GM21825 (cell line): Measurements from ENCODE around the gene SULT1B1.

ENCODE experiments used
- ATAC-seq: cut with Tn5 transposase; IDR thresholded peaks from one replicate; pipeline ENCODE4 v1.9.1; 2021; ENCODE audit warnings: mild to moderate bottlenecking, moderate library complexity; ENCODE audit not compliant: unreplicated experiment

The SULT1B1 gene

DNA sequence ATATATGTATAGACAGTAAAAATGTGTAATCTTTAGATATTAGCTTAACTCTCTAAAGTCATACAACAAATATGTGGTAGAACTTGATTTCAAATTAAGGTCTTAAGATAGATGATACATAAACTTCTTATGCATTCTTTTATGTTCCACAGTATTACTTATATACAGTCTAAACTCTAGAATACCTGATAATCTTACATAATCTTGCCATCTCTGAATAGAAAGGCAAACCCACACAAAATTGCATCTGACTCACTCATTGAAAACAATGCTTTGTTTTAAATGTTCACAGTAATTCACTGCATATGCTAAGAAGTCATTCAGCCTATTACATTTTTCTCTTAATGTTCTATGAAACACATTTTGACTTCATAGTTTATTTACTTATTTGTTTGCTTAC lies 10.1 kb downstream of the SULT1B1 start:
- ATAC-seq, result no peak

DNA sequence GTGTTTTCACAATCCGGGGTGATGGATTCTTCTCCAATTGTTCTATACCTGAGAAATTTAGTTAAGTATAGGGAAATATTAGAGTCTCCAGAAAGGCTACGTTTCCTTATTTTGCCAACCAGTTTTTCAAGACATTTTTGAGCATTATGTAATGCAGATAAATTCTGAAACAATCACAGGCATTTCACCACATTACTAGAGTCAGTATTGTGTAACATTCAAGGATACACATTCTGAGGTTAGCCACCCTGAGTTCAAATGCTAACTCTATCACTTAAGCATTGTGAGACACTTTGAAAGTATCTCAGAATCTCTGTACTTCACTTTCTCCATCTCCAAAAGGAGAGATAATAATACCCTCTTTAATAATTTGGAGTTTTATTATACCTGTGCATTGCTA lies 10.6 kb downstream of the SULT1B1 start:
- no peak for ATAC-seq

DNA sequence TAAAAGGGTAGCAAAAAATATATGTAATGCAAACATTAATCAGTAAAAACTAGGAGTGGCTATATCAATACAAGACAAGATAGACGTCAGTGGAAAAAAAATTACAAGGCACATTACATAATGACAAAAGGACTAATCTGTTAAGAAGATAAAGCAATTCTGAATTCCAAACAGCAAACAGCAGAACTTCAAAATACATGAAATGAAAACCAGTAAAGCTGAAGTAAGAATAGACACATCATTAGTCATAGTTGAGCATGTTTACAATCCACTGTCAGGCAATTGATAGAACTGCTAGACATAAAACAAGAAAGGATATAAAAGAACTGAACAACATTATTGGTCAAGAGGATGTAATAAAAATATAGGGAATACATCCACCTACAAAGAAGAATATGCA lies 12.2 kb downstream of the SULT1B1 start:
- ATAC-seq, result no peak

DNA sequence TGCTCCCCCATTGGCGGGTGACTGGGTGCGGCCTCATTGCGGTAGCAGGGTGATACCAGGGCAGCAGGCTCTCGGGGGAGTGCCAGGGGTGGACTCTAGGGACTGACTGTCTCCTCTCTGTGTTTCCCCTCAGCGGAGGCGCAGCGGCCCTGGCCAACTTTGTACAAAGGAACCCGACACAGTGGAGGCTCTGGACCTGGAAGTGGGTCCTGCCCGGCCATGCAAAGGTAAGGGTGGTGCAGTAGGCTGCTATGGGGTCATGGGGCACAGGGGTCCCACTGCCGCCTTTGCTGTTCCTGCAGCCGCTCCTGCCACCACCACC lies 16.3 kb downstream of the SULT1B1 start:
- ATAC-seq, result no peak

DNA sequence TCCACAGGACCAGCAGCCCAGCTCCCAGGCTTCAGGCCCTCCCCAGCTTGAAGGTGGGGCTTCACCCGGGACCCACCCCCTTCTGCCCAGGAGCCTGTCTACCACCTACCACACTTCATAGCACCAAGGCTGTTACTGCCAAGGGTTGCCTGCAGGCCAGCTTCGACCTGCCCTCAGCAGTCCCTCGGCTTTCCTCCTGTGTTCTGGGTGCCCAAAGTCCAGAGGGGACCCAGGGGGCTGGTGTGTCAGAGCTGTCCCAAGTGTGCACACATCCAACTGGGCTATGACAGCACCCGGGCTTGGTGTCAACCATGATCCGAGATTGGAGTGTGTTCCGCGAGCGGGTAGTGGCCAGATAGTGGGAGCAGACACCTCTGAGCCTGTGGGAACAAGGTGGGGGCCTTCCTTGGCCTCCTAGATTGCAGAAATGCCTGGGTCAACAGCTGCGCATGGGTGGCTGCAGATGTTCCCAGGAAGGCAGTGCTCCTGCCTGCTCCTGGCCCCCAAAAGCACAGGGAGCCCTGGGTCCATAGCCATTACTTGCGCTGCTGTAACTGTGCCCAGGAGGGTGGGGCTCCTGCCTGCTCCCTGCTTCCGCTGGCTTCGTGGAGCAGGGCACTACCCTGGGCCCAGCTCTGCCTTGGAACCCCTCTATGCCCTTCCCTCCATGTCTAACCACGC lies 16.8 kb downstream of the SULT1B1 start:
- no peak for ATAC-seq

DNA sequence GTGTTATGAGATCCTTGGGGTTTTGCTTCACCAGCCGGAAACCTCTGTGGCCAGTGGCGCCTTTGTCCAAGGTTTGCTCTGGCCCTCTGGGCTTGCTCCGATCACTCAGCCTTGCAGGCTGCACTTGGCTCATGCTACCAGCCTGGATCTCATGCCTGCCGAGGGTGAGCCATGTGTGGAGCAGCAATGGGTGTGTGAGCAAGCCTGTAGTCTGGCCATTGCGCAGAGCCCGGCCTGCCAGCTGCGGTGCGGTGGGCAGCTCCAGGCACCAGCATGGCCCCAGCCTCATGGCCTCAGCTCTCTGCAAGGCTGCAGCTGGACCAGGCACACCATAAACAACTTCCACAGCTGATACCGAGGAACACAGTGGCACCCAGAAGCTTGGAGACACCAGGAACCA lies 17.8 kb downstream of the SULT1B1 start:
- ATAC-seq, result no peak

DNA sequence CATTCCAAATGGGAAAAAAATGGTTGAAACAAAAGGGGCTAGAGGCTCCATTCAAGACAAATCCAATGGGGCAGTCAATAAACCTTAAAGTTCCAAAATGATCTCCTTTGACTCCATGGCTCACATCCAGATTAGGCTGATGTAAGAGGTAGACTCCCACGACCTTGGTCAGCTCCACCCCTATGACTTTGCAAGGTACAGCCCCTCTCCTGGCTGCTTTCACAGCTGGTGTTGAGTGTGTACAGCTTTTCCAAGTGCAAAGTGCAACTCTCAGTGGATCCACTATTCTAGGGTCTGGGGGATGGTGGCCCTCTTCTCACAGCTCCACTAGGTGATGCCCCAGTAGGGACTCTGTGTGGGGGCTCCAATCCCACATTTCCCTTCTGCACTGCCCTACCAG lies 21.5 kb downstream of the SULT1B1 start:
- no peak for ATAC-seq

DNA sequence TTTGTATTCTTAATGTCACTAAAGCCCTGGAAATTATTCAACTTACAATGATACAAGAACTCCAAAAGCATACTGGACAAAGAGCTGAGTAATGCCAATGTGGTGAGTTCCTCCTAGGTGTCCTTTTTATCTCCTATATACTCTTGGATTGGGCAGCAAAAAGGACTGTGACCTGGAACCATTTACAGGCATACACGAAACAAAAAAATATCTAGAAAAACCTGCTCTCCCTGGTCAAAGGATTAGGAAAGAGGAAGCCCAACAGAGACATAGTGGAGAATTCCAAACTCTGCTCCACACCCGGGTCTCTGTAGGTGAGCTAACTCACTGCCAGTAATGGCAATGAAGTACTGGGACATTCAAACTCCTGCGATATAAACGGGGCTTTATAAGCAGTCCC lies 25.3 kb downstream of the SULT1B1 start:
- no peak for ATAC-seq

DNA sequence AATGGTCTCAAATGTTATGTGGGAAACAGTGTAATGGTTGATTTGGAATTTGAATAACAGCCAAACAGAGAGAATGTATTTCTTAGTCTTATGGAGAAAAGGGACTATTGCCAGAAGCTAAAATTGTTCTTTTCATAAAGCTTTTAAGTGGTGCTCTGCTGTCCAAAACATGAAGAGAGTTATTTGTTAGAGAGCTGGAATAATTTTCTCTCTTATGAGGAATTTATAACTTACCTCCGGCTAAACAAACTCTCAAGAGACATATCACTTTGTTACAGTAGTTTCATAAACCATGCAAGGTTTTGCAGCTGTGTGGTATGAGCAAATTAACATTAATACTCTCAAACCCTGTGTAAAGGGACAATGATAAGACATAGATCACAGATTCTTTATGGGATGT lies 28.6 kb downstream of the SULT1B1 start:
- ATAC-seq, result no peak

DNA sequence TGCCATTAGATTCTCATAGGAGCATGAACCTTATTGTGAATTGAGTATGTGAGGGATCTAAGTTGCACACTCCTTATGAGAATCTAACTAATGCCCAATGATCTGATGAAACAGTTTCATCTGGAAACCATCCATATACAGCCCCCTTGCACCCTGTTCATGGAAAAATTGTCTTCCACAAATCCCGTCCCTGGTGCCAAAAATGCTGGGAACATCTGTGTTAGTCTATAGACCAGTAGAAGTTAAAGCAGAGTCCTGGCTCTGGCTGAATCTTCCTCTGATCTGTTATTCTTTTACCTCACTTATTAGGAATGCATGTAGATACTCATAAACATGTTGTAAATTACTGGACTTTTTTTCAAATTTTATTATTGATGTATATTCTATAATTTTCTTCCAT lies 29.2 kb downstream of the SULT1B1 start:
- ATAC-seq, result no peak

DNA sequence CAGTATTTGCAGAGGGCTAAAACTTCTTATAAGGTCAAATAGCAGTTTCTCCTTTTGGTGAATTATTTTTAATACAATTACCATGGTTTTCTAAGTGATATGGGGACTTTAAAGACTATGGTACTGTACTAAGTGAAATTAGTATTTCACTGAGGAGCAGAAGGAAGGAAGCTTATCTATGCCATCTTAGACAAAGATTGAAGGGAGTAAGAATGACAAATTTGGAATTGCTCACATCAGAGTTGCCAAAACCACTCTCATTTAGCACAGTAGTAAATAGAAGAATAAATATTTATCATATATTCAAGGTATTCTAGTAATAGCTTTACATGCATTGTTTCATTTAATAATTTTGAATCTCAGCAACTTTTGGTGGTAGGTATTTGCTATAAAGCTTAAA lies 30.4 kb downstream of the SULT1B1 start:
- no peak for ATAC-seq

DNA sequence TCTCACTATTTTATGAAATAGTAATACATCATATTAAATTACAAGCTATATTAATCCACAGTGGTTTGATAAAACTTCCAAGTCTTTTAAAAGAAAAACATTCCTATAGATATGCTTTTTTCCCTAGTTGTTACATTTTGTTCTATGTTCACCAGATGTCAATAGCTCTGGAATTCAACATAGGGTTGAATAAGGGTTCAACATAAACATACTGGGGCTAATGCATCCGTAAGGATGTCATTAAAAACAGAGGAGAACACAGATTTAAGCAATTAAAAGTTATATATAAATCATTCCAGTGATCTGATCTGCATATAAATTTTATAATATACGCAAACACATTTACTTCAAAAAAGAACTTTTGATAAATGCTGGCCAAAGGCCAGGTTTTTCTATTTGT lies 32.5 kb downstream of the SULT1B1 start:
- no peak for ATAC-seq

DNA sequence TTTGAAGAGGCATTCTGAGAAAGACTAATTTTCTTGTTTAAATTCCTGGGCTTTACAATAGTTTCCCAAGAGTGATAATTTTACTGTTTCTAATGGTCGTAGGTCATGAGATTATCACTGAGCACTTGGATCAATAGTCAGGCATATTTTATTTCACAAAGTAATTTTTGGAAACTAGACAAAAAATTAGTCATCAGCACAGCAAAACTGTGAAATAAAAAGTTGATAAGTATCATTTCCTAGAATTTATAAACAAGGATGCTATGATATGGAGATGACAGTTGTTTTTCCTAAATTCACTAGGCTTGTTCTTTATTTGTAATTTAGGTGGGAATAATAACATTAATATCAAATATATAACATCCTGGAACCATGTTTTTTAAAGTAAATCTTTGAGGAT lies 33.0 kb downstream of the SULT1B1 start:
- no peak for ATAC-seq

DNA sequence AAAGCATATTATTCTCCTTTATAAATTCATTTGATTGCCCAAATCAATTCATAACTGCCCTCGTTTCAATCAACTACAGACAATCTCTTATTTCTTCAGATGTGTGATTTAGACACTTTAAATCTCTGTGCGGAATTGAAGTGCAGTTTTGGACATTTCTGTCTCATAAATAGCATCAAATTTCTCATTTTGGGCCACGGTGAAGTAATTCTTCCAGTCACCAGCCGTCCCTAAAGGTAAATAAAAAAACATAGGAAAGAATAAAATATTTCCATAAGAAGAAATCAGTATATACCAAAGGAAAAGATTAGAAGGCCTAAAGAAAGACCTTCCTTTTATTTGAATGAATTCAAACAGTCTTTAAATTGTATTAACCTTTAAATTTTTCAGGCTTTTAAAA lies 33.4 kb downstream of the SULT1B1 start:
- no peak for ATAC-seq

DNA sequence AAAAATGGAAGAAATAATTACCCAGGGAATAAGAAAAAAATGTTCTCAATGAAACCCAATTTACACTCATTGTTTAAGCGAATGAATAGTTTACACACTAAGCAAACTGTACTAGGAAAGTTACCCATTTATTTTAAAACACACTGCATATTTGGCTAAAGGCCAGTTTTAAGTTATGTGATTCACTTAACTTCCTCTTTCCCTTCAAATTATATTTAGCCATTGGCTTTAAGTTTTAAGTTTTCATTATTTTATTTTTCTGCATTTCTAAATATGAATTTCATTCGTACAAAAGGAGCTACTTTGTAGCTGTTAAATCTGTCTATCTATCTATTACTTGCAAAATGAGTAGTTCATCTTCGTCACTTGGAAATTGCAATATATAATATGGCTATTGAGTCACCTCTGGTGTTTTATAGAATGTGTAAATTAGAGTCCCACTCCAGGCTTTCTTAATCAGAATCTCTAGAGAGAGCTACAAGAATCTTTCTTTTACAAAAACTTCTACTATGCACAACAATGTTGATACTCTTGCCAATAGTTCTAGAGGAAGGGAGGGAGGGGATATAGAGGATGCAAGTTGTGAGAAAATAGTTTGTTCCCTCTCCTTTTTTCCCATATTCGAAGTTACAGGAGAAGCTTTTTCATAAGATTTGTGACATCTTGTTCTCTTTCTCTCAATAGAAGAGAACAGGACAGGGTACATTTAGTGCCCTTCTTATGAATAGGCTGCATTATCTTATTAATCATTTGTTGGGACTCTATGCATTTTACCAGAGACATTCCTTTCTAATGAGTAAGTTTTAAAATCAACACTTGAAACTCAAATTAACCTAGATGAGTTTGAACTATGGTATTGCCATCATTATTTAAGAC lies 41.8 kb downstream of the SULT1B1 start:
- ATAC-seq, result no peak

DNA sequence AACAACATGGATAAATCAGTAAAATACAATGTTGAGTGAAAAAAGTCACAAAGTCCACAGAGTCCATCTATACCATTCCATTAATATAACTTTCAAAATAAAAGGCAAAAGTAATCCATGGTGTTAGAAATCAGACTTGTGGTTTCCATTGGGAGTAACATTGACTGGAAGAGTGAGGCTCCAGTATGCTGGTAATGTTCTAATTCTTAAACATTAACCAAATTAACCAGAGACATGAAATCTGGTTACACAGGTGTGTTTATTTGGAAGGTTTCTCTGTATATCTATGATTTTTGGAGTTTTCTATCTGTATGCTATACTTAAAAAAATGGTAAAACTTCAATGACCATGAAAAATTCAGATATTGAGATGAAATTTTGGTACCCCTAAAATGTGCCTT lies 42.6 kb downstream of the SULT1B1 start:
- ATAC-seq, result no peak

DNA sequence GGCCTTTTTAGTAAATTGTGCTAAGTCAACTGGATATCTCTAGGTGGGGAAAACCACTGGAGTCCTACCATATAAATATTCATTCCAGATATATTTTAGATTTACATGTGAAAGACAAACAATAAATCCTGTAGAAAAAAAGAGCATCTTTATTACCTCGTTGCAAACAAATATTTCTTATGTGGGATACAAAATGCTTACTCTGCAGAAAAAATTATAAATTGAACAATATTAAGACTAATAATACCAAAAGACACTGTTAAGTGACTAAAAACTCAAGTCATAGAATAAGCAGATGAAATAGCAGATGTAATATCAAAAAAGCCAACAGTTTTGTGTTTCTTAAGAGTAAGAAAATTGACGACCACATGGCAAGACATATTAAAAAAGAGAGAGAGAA lies 43.8 kb downstream of the SULT1B1 start:
- ATAC-seq, result no peak

DNA sequence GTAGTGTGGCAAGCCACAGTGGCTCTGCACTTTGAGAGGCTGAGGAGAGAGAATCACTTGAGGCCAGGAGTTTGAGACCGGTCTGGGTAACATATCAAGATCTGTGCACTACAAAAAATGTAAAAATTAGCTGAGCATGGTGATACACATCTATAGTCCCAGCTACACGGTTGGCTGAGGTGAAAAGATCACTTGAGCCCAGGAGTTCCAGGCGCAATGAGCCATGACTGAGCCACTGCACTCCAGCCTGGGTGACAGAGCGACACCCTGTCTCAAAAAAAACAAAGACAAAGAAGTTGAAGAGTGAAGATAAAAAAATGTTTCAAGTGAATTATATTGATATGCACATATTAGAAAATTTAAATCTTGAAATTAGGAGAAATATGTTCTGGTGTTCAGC lies 46.3 kb downstream of the SULT1B1 start:
- ATAC-seq, result no peak

DNA sequence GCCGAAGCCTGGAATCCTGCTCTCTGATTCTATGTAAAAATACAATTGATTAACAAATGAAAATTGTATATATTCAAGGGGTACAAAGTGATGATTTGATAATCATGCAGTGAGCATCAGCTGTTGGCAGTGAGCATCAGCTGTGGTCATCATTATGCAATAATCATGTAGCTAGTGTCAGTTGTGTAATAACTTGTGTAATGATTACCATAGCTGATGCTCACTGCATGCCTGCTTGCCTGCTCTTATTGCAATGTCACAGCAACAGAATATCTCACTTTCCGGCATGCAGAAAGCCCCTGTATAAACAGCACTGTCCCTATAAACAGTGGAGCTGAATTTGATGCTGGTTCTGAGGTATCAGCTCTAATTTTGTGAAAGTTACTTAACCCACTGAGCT lies 46.8 kb downstream of the SULT1B1 start:
- no peak for ATAC-seq

DNA sequence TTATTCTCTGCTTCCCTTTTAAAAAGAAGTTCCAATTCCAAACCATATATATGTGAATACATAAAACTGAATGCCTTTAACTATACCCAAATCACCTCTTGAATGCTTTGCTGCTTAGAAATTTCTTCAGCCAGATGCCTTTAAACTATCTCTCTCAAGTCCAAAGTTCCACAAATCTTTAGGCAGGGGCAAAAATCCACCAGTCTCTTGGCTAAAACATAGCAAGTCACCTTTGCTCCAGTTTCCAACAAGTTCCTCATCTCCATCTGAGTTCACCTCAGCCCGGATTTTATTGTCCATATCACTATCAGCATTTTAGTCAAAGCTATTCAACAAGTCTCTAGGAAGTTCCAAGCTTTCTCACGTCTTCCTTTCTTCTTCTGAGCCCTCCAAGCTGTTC lies 49.8 kb downstream of the SULT1B1 start:
- no peak for ATAC-seq

DNA sequence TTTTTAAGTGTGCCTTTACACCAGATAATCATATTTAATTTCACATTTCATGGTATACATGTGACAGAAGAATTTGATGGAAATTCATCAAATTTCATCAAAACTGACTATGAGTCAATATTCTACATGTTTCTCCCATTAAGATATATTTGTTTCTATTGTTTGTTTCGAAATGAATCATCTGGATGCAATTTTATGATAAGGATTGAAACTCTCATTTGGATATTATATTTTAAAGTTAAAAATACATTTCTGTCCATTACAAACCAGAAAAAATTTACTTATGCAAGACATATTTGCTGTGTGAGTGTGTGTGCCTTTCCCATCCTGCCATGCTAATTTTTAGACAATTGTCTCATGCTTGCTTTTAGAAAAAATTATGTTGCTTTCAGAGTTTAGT lies 52.2 kb downstream of the SULT1B1 start:
- no peak for ATAC-seq

DNA sequence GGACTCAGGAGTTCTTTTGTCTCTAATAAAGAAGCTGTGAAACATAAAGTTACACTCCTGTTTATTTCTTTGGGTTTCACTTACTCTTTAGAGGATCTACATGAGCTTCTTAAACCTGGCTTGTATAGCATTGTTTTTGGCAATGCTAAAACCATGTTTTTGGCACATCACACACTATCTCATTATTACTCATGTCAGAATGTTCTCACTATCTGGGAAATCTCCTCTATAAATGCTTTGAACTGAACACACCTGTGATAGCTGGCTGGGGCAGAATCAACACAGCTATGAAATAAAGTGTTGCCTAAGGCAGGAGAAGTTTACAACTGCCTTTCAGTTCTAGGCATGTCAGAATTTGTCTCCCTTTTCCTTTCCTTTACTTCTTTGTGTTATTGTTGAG lies 52.6 kb downstream of the SULT1B1 start:
- no peak for ATAC-seq

DNA sequence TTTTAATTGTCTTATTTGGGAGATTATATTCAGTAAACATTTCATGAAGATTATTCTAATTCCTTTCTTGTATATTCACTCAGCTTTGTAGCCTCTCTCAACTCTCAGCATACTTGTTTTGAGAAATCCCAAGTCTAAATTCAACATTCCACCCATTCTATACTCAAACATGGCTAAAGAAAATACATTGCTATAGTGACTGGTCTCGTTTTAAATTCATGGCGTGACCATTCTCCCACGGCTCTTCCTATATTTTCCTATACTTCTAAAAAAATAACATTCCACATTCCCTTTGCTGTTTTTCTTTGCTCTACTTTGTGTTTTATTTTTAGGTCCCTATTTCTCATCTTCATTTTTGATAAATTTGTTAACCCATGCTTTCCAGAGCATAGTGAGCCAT lies 58.2 kb downstream of the SULT1B1 start:
- ATAC-seq, result no peak
